Activated naive CD8-positive, alpha-beta T cell treated with anti-CD3 and anti-CD28 coated beads, Interleukin-2, amount 50 U/mL, for 16 hours (primary cell): ENCODE measurements around the gene MB.

ENCODE experiments used
- DNase-seq: peaks from one replicate; pipeline ENCODE4 v3.0.0-alpha.2; 2020; ENCODE audit warnings: low read depth, low spot score

The MB gene

GRCh38 chr22:35594686-35595085 is 22.4 kb downstream of the MB start:
- DNase-seq: no peak

- DNase-seq: no peak
Observed at GRCh38 chr22:35593891-35594470, 23.1 kb downstream of the MB start.

GRCh38 chr22:35593071-35593890 is 23.8 kb downstream of the MB start:
- DNase-seq: no peak

GRCh38 chr22:35592418-35592967 is 24.6 kb downstream of the MB start:
- no peak for DNase-seq

GRCh38 chr22:35591714-35592417 is 25.3 kb downstream of the MB start:
- no peak for DNase-seq

GRCh38 chr22:35590634-35591295 is 26.4 kb downstream of the MB start:
- no peak for DNase-seq

GRCh38 chr22:35589756-35590093 is 27.4 kb downstream of the MB start:
- no peak for DNase-seq

- DNase-seq: no peak
Observed at GRCh38 chr22:35589071-35589755, 27.9 kb downstream of the MB start.

- no peak for DNase-seq
Observed at GRCh38 chr22:35587896-35588295, 29.2 kb downstream of the MB start.

GRCh38 chr22:35587447-35587870 is 29.7 kb downstream of the MB start:
- no peak for DNase-seq

GRCh38 chr22:35586771-35587170 is 30.4 kb downstream of the MB start:
- DNase-seq: no peak

- no peak for DNase-seq
Observed at GRCh38 chr22:35582861-35583670, 34.1 kb downstream of the MB start.

GRCh38 chr22:35582218-35582860 is 34.8 kb downstream of the MB start:
- DNase-seq: no peak

- DNase-seq: no peak
Observed at GRCh38 chr22:35581023-35581413, 36.1 kb downstream of the MB start.

- DNase-seq: no peak
Observed at GRCh38 chr22:35580351-35581022, 36.6 kb downstream of the MB start.

- no peak for DNase-seq
Observed at GRCh38 chr22:35578836-35579575, 38.1 kb downstream of the MB start.

GRCh38 chr22:35577799-35578659 is 39.1 kb downstream of the MB start:
- DNase-seq: no peak

GRCh38 chr22:35576671-35577070 is 40.5 kb downstream of the MB start:
- no peak for DNase-seq
